HUES6 (cell line): ENCODE measurements around the gene ARAP1.

Experiments
- H3K27ac ChIP-seq: 2 replicates; pipeline ENCODE4 v1.7.0; 2013; ENCODE audit warnings: low read depth, mild to moderate bottlenecking, low read length, inconsistent platforms
- H3K27me3 ChIP-seq: 2 replicates; pipeline ENCODE4 v1.6.1; 2013; ENCODE audit warnings: low read length; ENCODE audit not compliant: control insufficient read depth, insufficient read depth
- H3K36me3 ChIP-seq: 2 replicates; pipeline ENCODE4 v1.6.1; 2013; ENCODE audit warnings: low read length; ENCODE audit not compliant: control insufficient read depth, insufficient read depth
- H3K4me1 ChIP-seq: 2 replicates; pipeline ENCODE4 v1.6.1; 2013; ENCODE audit warnings: low read length; ENCODE audit not compliant: control insufficient read depth, insufficient read depth
- H3K4me3 ChIP-seq: 2 replicates; pipeline ENCODE4 v1.5.1; 2013; ENCODE audit warnings: low read depth, low read length
- H3K9ac ChIP-seq: one replicate; pipeline ENCODE4 v1.6.1; 2013; ENCODE audit warnings: mild to moderate bottlenecking, low read length
- H3K9me3 ChIP-seq: 2 replicates; pipeline ENCODE4 v1.6.1; 2013; ENCODE audit warnings: low read depth, low read length; ENCODE audit not compliant: control insufficient read depth, insufficient read depth

ARAP1 gene

DNA sequence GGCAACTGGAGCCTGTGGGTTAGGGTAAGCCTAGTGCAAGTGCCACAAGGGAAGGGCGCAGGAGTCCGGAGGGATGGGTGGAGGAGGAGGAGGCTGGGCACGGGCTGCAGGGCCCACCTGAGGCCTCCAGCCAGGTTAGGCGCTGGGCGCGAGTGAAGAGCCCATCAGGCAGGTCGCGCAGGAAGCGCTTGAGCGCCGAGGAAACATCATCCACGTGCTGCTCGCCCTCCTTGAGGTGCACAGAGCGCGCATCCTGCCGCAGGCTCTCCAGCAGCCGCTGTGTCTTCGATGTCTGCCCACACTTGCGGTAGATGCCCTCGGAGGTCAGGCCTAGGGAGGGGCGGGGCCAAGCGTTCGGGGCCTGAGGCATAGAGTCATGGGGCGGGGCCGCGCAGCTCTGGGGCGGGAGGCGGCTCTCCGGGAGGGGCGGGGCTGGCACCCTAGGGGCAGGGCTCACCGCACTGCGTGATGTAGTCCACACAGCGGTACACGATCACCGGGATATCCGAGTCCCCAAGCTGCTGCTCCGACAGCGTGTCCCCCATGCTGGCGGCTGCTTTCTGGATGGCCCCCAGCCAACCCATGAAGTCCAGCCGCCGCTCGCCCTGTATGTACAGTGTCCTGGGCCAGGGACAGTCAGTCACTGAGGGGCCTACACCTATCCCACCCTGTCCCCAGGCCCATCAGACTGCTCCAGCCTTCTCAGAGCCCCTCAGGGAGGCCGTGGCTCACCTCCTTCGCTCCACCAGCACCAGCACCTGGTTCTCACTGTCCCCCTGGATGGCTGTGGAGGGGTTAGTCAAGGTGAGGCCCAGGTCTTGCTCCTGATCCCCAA is 55.1 kb downstream of the ARAP1 start:
- H3K4me1 ChIP-seq, result peaks cover 13% of the 10 kb centered on the region; the same call in 1 of the 2 replicates
- H3K27me3 ChIP-seq, result no peaks in the 10 kb centered on the region
- no peaks in the 10 kb centered on the region for H3K9me3 ChIP-seq
- H3K27ac ChIP-seq, result no peak overlapping the region
- no peak overlapping the region for H3K9ac ChIP-seq
- peaks cover 85% of the 10 kb centered on the region for H3K36me3 ChIP-seq
- no peak overlapping the region for H3K4me3 ChIP-seq

GRCh38 chr11:72695354-72695753 is 56.9 kb downstream of the ARAP1 start:
- H3K27ac ChIP-seq, result no peak overlapping the region
- H3K27me3 ChIP-seq, result no peaks in the 10 kb centered on the region
- no peak overlapping the region for H3K9ac ChIP-seq
- H3K36me3 ChIP-seq, result peaks cover 88% of the 10 kb centered on the region
- H3K4me3 ChIP-seq, result no peak overlapping the region
- H3K9me3 ChIP-seq, result no peaks in the 10 kb centered on the region
- H3K4me1 ChIP-seq, result peaks cover 13% of the 10 kb centered on the region; the same call in 1 of the 2 replicates

DNA sequence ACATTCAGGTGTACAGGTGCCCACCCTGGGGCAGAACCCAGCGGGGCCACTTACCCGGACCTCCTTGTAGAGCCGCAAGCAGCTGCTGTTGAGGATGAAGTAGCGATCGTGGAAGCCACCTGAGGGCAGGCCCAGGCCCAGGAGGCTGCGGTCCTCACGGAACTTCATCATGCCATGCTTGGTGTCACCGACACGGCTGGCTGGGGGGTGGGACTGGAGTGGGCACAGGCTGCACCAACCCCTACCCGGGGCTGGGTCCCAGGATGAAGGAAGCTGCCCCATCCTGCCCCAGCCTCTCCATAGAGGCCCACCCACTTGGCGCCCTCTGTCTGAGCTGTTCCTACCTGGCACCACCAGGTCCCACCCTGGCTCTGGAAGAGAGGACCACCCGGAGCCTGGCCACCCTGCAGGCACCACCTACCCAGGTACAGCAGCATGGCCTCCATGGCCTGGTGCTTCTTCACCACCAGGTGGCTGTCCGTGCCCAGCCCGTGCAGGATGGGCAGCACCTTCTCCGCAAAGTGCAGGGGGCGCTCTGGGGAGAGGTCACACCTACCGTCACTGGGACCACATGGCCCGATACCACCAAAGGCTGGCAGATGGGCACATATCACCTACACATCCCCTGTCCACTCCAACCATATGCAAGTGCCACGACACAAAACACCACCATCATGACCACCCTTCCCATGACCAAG is 58.8 kb downstream of the ARAP1 start:
- Histone ChIP-seq H3K4me3 (no peak overlapping the region), H3K36me3 (peaks cover 92% of the 10 kb centered on the region), H3K4me1 (peaks cover 13% of the 10 kb centered on the region; the same call in 1 of the 2 replicates), H3K27ac (no peak overlapping the region), H3K27me3 (no peaks in the 10 kb centered on the region), H3K9me3 (no peaks in the 10 kb centered on the region), H3K9ac (no peak overlapping the region)

DNA sequence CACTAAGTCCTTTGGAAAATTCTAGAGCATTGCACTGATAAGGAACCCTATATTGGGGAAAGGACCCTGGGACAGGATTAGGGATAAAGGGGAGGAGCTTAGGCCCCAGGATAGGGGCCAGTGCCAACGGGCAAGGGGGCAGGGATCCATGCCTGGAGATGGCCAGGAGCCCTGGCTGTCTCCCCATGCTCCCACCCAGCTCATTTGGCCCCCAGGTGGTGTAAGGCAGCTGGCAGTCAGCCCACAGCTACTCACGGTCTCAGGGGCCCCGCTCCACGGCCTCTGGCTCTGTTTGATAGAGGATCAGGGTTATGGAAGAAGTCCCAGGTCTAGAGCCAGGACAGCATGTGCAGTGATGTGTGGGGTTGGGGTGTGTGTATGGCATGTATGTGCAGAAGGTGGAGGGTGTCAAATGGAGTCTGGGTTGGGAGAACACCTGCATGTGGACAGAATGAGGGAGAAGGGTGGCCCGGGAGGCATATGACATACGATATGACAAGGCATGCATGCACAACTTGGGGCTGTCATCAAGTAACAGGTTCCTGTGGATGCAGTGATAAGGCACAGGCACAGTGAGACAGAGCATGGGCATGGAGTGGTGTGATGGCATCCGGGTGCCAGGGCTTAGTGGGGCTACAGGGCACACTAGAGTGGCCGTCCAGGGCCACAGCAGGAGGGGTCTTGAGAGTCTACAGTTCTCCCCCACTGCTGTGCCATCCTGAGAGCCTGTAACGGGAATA is 59.5 kb downstream of the ARAP1 start:
- Histone ChIP-seq H3K27me3 (no peaks in the 10 kb centered on the region), H3K4me1 (peaks cover 10% of the 10 kb centered on the region; the same call in 1 of the 2 replicates), H3K9me3 (no peaks in the 10 kb centered on the region), H3K27ac (no peak overlapping the region), H3K9ac (no peak overlapping the region), H3K36me3 (peaks cover 93% of the 10 kb centered on the region), H3K4me3 (no peak overlapping the region)

DNA sequence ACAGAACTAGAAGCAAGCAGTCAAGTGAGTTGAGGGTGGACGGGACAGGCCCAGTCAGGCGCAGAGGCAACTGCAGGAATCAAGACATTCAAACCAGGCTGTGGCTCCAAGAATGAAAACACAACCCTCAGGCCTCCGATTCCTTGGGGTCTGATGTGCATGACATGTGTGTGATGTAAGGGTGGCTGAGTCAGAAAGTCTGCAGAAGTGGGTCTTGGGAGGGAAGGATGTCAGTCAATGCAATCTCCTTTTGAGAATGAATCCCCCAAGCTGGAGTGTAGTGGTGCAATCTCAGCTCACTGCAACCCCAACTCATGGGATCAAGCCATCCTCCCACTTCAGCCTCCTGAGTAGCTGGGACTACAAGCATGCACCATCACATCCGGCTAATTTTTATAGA is 62.0 kb downstream of the ARAP1 start:
- H3K9ac ChIP-seq, result no peak overlapping the region
- H3K9me3 ChIP-seq, result no peaks in the 10 kb centered on the region
- H3K36me3 ChIP-seq, result peaks cover 85% of the 10 kb centered on the region
- no peak overlapping the region for H3K4me3 ChIP-seq
- no peak overlapping the region for H3K27ac ChIP-seq
- no peaks in the 10 kb centered on the region for H3K4me1 ChIP-seq
- H3K27me3 ChIP-seq, result no peaks in the 10 kb centered on the region

DNA sequence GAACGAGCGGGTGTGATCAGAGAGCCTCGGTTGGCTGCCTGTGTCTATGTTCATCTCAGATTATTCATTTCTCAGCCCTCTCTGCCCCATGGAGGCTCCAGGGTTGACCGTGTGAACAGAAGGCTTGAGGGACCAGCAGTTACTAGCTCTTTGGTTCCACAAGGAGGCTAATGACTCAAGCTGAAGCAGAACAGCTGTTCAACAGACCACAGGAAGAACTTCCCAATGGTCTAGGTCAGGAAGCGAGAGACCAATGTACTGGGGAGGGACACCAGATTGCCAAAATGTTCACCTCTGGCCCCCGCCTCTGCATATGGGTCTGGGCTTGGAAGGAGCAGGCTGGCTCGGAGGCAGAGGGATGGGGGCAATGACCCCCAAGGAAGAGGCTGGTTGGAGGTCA is 63.3 kb downstream of the ARAP1 start:
- Histone ChIP-seq H3K9ac (no peak overlapping the region), H3K36me3 (peaks cover 73% of the 10 kb centered on the region), H3K27ac (no peak overlapping the region), H3K27me3 (no peaks in the 10 kb centered on the region), H3K4me3 (no peak overlapping the region), H3K9me3 (no peaks in the 10 kb centered on the region), H3K4me1 (0 out of 2 replicates have a peak, but pooled peaks cover 1% of the 10 kb centered on the region)

DNA sequence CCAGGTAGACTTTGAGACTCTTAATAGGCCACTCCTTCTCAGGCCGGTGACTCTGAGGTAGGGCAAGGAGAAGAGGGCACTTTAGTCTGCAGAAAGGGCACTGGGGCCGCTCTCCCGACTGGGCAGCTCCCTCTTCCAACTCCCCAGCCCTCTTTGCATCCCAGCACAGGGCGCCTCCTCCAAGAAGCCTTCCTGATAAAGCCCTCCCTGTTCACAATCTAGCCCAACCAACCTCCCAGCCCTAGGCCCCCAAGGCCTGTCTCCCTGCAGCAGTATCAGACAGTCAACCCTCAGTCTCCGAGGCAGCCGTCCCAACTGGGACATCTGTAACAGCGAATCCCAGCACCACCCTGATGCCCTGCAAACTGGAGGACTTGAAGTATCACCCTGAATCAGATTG is 63.7 kb downstream of the ARAP1 start:
- peaks cover 70% of the 10 kb centered on the region for H3K36me3 ChIP-seq

GRCh38 chr11:72687326-72687725 is 64.9 kb downstream of the ARAP1 start:
- H3K36me3 ChIP-seq, result peaks cover 60% of the 10 kb centered on the region
- H3K9me3 ChIP-seq, result no peaks in the 10 kb centered on the region
- H3K4me3 ChIP-seq, result no peak overlapping the region
- no peak overlapping the region for H3K9ac ChIP-seq
- H3K4me1 ChIP-seq, result 0 out of 2 replicates have a peak, but pooled peaks cover 2% of the 10 kb centered on the region
- no peaks in the 10 kb centered on the region for H3K27me3 ChIP-seq
- H3K27ac ChIP-seq, result no peak overlapping the region

More for the DNA sequence above, 63.7 kb downstream of the ARAP1 start:
- Histone ChIP-seq H3K27ac (no peak overlapping the region), H3K27me3 (no peaks in the 10 kb centered on the region), H3K4me3 (no peak overlapping the region), H3K9ac (no peak overlapping the region), H3K9me3 (no peaks in the 10 kb centered on the region), H3K4me1 (0 out of 2 replicates have a peak, but pooled peaks cover 2% of the 10 kb centered on the region)

DNA sequence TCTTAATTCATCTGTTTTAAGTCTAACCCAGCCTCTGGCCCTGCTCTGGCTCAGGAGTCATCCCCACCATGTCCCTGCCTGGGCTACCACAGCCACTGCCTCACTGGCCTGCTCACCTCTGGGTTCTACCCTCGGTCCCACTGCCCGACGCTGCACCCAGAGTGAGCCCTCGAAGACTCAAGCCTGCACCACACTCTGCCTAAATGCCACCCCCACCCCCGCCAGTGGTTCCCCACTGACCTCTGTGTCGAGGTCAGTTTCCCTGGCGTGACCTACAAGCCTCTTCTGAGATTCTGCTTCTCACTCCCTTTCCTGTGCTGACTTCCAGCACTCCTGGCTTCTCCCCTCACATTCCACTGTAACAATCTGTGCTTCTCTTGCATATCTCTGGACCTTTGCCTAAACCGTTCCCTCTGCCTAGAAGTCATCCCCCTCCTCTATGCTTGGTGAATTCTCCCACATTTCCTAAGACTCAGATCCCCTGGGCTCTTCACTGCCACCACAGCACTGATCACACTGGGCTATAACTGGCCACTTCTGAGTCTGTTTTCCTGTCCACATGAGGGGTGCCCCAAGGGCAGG is 65.5 kb downstream of the ARAP1 start:
- peaks cover 2% of the 10 kb centered on the region; the same call in 1 of the 2 replicates for H3K4me1 ChIP-seq
- no peak overlapping the region for H3K9ac ChIP-seq
- peaks cover 56% of the 10 kb centered on the region for H3K36me3 ChIP-seq
- no peaks in the 10 kb centered on the region for H3K27me3 ChIP-seq
- H3K4me3 ChIP-seq, result no peak overlapping the region
- H3K27ac ChIP-seq, result no peak overlapping the region
- no peaks in the 10 kb centered on the region for H3K9me3 ChIP-seq

GRCh38 chr11:72685560-72686480 is 66.4 kb downstream of the ARAP1 start:
- no peaks in the 10 kb centered on the region for H3K9me3 ChIP-seq
- H3K4me3 ChIP-seq, result no peak overlapping the region
- H3K36me3 ChIP-seq, result peaks cover 48% of the 10 kb centered on the region
- no peak overlapping the region for H3K27ac ChIP-seq
- H3K4me1 ChIP-seq, result peaks cover 11% of the 10 kb centered on the region; the same call in 1 of the 2 replicates
- H3K9ac ChIP-seq, result no peak overlapping the region
- peaks cover 4% of the 10 kb centered on the region for H3K27me3 ChIP-seq
